ENCODE measurements around the gene PTPRCAP.

The PTPRCAP gene

GRCh38 chr11:67437809-67438157 lies 301 bp upstream of the PTPRCAP start:
- H3K9me3 ChIP-seq (ENCODE audit: control insufficient read depth, low read length), result no peaks in the 10 kb centered on the region
- DNase-seq (ENCODE audit: low read depth), result no peak
- H3K27me3 ChIP-seq (replicated peaks; ENCODE audit: control insufficient read depth, insufficient read depth, low read length), result no peaks in the 10 kb centered on the region
- no peak overlapping the region for H3K4me3 ChIP-seq (ENCODE audit: low read length)
- peaks cover 19% of the 10 kb centered on the region for H3K4me1 ChIP-seq (ENCODE audit: control insufficient read depth, insufficient read depth, low read length)
- no peak overlapping the region for H3K9ac ChIP-seq (ENCODE audit: low read length)
- peaks cover 53% of the 10 kb centered on the region for H3K36me3 ChIP-seq (ENCODE audit: control insufficient read depth, insufficient read depth, low read length, severe bottlenecking)

- peaks cover 65% of the 10 kb centered on the region for H3K36me3 ChIP-seq (ENCODE audit: control insufficient read depth, insufficient read depth, low read length, severe bottlenecking)
- no peak overlapping the region for H3K4me3 ChIP-seq (ENCODE audit: low read length)
- H3K9ac ChIP-seq (ENCODE audit: low read length), result no peak overlapping the region
- no peaks in the 10 kb centered on the region for H3K9me3 ChIP-seq (ENCODE audit: control insufficient read depth, low read length)
- peaks cover 9% of the 10 kb centered on the region for H3K4me1 ChIP-seq (ENCODE audit: control insufficient read depth, insufficient read depth, low read length)
- no peaks in the 10 kb centered on the region for H3K27me3 ChIP-seq (replicated peaks; ENCODE audit: control insufficient read depth, insufficient read depth, low read length)
- DNase-seq (ENCODE audit: low read depth), result no peak
These were observed 912 bp downstream of the PTPRCAP start for GRCh38 chr11:67436459-67437081.

- no peak for DNase-seq (ENCODE audit: low read depth)
- Histone ChIP-seq H3K9me3 (ENCODE audit: control insufficient read depth, low read length) (no peaks in the 10 kb centered on the region), H3K4me1 (ENCODE audit: control insufficient read depth, insufficient read depth, low read length) (peaks cover 9% of the 10 kb centered on the region), H3K27me3 (replicated peaks; ENCODE audit: control insufficient read depth, insufficient read depth, low read length) (no peaks in the 10 kb centered on the region), H3K4me3 (ENCODE audit: low read length) (no peak overlapping the region), H3K36me3 (ENCODE audit: control insufficient read depth, insufficient read depth, low read length, severe bottlenecking) (peaks cover 66% of the 10 kb centered on the region), H3K9ac (ENCODE audit: low read length) (no peak overlapping the region)
These were observed 1.6 kb downstream of the PTPRCAP start for GRCh38 chr11:67435727-67436458.

- no peak overlapping the region for H3K9ac ChIP-seq (ENCODE audit: low read length)
These were observed 2.3 kb downstream of the PTPRCAP start for GRCh38 chr11:67435031-67435726.

GRCh38 chr11:67434395-67434881 lies 3.0 kb downstream of the PTPRCAP start:
- Histone ChIP-seq H3K4me1 (ENCODE audit: control insufficient read depth, insufficient read depth, low read length) (peaks cover 7% of the 10 kb centered on the region), H3K27me3 (replicated peaks; ENCODE audit: control insufficient read depth, insufficient read depth, low read length) (no peaks in the 10 kb centered on the region), H3K9ac (ENCODE audit: low read length) (no peak overlapping the region), H3K4me3 (ENCODE audit: low read length) (no peak overlapping the region), H3K36me3 (ENCODE audit: control insufficient read depth, insufficient read depth, low read length, severe bottlenecking) (peaks cover 60% of the 10 kb centered on the region), H3K9me3 (ENCODE audit: control insufficient read depth, low read length) (no peaks in the 10 kb centered on the region)
- DNase-seq (ENCODE audit: low read depth), result no peak

More at GRCh38 chr11:67435031-67435726, 2.3 kb downstream of the PTPRCAP start:
- no peaks in the 10 kb centered on the region for H3K9me3 ChIP-seq (ENCODE audit: control insufficient read depth, low read length)
- H3K4me3 ChIP-seq (ENCODE audit: low read length), result no peak overlapping the region
- no peak for DNase-seq (ENCODE audit: low read depth)
- peaks cover 9% of the 10 kb centered on the region for H3K4me1 ChIP-seq (ENCODE audit: control insufficient read depth, insufficient read depth, low read length)
- no peaks in the 10 kb centered on the region for H3K27me3 ChIP-seq (replicated peaks; ENCODE audit: control insufficient read depth, insufficient read depth, low read length)
- peaks cover 61% of the 10 kb centered on the region for H3K36me3 ChIP-seq (ENCODE audit: control insufficient read depth, insufficient read depth, low read length, severe bottlenecking)

- peaks cover 55% of the 10 kb centered on the region for H3K36me3 ChIP-seq (ENCODE audit: control insufficient read depth, insufficient read depth, low read length, severe bottlenecking)
- H3K9me3 ChIP-seq (ENCODE audit: control insufficient read depth, low read length), result no peaks in the 10 kb centered on the region
- no peak overlapping the region for H3K9ac ChIP-seq (ENCODE audit: low read length)
- H3K4me3 ChIP-seq (ENCODE audit: low read length), result no peak overlapping the region
- H3K27me3 ChIP-seq (replicated peaks; ENCODE audit: control insufficient read depth, insufficient read depth, low read length), result no peaks in the 10 kb centered on the region
- DNase-seq (ENCODE audit: low read depth), result no peak
- H3K4me1 ChIP-seq (ENCODE audit: control insufficient read depth, insufficient read depth, low read length), result peaks cover 6% of the 10 kb centered on the region
These were observed 3.7 kb downstream of the PTPRCAP start for GRCh38 chr11:67433536-67434394.

GRCh38 chr11:67432655-67433349 lies 4.7 kb downstream of the PTPRCAP start:
- Histone ChIP-seq H3K36me3 (ENCODE audit: control insufficient read depth, insufficient read depth, low read length, severe bottlenecking) (peaks cover 49% of the 10 kb centered on the region), H3K27me3 (replicated peaks; ENCODE audit: control insufficient read depth, insufficient read depth, low read length) (no peaks in the 10 kb centered on the region), H3K9ac (ENCODE audit: low read length) (no peak overlapping the region), H3K4me1 (ENCODE audit: control insufficient read depth, insufficient read depth, low read length) (peaks cover 6% of the 10 kb centered on the region), H3K9me3 (ENCODE audit: control insufficient read depth, low read length) (no peaks in the 10 kb centered on the region), H3K4me3 (ENCODE audit: low read length) (no peak overlapping the region)
- no peak for DNase-seq (ENCODE audit: low read depth)

GRCh38 chr11:67431346-67432249 lies 5.9 kb downstream of the PTPRCAP start:
- Histone ChIP-seq H3K4me3 (ENCODE audit: low read length) (no peak overlapping the region), H3K9ac (ENCODE audit: low read length) (no peak overlapping the region), H3K27me3 (replicated peaks; ENCODE audit: control insufficient read depth, insufficient read depth, low read length) (no peaks in the 10 kb centered on the region), H3K4me1 (ENCODE audit: control insufficient read depth, insufficient read depth, low read length) (peaks cover 10% of the 10 kb centered on the region), H3K9me3 (ENCODE audit: control insufficient read depth, low read length) (no peaks in the 10 kb centered on the region), H3K36me3 (ENCODE audit: control insufficient read depth, insufficient read depth, low read length, severe bottlenecking) (peaks cover 46% of the 10 kb centered on the region)
- no peak for DNase-seq (ENCODE audit: low read depth)

GRCh38 chr11:67429722-67430121 lies 7.8 kb downstream of the PTPRCAP start:
- Histone ChIP-seq H3K27me3 (replicated peaks; ENCODE audit: control insufficient read depth, insufficient read depth, low read length) (no peaks in the 10 kb centered on the region), H3K4me3 (ENCODE audit: low read length) (peak overlapping the region; percentile 100), H3K9ac (ENCODE audit: low read length) (no peak overlapping the region)

More at GRCh38 chr11:67429722-67430121, 7.8 kb downstream of the PTPRCAP start:
- no peak for DNase-seq (ENCODE audit: low read depth)
- no peaks in the 10 kb centered on the region for H3K9me3 ChIP-seq (ENCODE audit: control insufficient read depth, low read length)
- peaks cover 37% of the 10 kb centered on the region for H3K36me3 ChIP-seq (ENCODE audit: control insufficient read depth, insufficient read depth, low read length, severe bottlenecking)
- peaks cover 10% of the 10 kb centered on the region for H3K4me1 ChIP-seq (ENCODE audit: control insufficient read depth, insufficient read depth, low read length)

Data from adipocyte (in vitro differentiated cells).